HG03575 (cell line): ENCODE results near the gene HNRNPA3.
"Not testable (repeated sequence)": the region's sequence is repeated elsewhere in the genome, so short reads cannot be mapped to it uniquely, and the experiment has no call there.

Experiments used
- ATAC-seq: cut with Tn5 transposase; IDR thresholded peaks from one replicate; pipeline ENCODE4 v1.9.1; 2021; ENCODE audit not compliant: unreplicated experiment, insufficient number of reproducible peaks, low FRiP score; ENCODE audit errors: extremely low read depth

HNRNPA3 gene

DNA sequence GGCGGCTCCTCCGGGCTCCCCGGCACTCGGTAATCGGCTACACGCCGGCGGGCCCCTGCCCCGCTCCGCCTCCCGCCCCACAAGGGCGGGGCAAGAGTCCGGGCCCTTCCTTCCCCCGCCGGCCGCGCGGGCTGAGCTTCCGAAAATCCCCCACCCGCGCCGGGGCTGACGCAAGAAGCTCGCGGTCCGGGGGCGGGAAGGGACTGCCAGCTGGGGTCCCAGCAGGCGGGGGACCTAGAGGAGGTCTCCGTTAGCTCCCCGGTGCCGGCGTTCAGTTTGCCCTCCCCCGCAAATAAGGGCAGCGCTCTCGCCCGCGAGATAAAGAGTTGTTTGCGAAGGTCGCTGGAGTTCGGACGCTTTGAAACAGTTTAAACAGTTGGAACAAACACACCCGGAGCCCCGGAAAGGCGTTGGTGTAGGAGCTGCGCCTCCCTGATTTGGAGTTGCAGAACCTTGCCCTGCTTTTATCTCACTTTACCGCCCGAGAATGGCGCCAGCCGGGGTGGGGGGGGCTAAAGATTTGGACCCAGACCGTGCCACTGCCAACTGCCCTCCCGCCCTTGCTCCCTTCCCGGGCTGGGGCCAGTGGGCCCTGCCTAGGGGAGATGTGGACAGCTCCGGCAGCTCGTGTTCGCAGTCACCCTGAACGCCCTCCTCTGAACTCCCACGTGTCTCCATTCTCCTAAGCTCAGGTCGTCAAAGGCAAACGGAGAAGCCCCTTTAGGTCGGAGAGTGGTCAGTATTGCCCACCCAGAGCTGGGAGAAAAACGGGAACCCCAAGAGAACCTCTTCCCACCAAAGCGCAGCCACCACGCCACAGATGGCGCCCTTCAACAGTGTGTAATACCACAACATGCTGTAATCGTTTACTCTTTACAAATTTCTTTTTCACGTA is 52.3 kb downstream of the HNRNPA3 start, which contains the start of gene NFE2L2:
Gene NFE2L2 (minus strand): TSS at position 35 of the 895 bp plus-strand sequence. CDS start 151 bp downstream, outside the sequence.
- no peak for ATAC-seq

- no peak for ATAC-seq
Observed at GRCh38 chr2:177265824-177266817, 53.5 kb downstream of the HNRNPA3 start.

DNA sequence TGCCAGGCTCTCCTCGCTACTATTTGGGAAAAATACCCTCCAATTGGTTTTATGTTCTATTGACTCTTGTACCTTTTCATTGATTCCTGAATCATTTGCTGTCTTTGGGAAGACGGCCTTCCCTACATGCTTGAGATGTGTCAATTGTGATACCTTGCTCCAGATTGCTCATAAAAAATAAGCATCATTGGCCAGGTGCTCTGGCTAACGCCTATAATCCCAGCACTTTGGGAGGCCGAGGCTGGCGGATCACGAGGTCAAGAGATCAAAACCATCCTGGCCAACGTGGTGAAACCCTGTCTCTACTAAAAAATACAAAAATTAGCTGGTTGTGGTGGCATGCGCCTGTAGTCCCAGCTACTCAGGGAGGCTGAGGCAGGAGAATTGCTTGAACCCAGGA is 54.4 kb downstream of the HNRNPA3 start:
- not testable (repeated sequence) for ATAC-seq

- ATAC-seq: no peak
Observed at GRCh38 chr2:177268187-177268871, 55.7 kb downstream of the HNRNPA3 start.

- no peak for ATAC-seq
Observed at GRCh38 chr2:177268901-177269300, 56.3 kb downstream of the HNRNPA3 start.

- no peak for ATAC-seq
Observed at GRCh38 chr2:177270531-177270930, 57.9 kb downstream of the HNRNPA3 start.

DNA sequence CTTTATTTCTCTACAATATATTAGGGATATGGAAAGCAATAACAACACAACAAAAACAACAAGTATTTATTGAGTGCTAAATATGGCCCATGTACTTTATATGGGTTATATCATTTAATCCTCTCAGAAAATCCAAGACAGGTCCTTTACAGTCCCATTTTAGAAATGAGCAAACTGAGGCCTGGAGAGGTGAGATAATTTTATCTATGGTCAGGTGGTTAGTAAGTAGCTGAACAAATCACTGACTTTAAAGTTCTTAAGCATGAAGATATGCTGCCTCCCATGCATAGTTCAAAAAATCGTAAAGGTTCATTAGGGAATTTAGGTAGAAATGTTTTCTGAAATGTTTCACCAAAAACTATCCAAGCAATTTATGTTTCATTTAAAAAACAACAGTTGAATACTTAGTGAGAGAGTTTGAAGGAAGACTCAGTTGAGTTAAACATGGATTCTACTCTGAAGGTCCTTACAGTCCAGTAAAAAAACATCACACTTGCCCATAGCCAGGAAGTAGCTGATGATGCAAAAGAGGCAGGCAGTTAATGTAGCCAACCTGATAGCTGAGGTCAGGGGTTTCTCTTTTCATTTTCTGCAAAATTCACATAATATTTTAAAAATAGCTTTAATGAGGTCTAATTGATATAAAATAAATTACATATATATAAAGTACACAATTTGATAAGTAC is 59.5 kb downstream of the HNRNPA3 start:
- ATAC-seq: no peak

GRCh38 chr2:177272765-177273164 is 60.2 kb downstream of the HNRNPA3 start:
- ATAC-seq: no peak

DNA sequence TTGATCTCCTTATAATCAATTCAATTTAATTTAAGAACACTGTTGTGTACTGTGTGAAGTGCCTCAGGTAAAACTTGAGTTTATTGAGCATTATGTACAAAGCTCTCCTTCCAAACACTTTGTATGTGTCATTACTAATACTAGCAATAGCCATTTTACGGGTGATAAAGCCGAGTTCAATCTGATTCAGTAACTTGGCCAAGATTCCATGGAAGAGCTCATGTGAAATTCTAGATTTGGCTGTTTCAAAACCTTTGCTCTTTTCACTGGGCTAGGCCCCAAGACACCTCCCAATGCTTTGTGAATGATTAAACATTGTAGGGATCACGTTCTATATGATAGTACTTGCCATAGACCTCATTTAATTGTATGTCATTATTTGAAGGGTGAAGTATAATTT is 60.8 kb downstream of the HNRNPA3 start:
- no peak for ATAC-seq
